GM23248 (cell line): ENCODE data around the gene SPAG17. TPM values are rescaled to one million over a fixed set of nuclear protein-coding genes. Genes with fewer than 3 reads are reported as not detected.
A peak's percentile ranks its signal among the peaks of the same experiment; 100 is the strongest.

Source experiments
- DNase-seq: peaks from one replicate; pipeline ENCODE4 v3.0.0-alpha.2; 2015
- H2AFZ ChIP-seq: fragments of 200-600 bp; sonication (generic); 2 replicates; pipeline ENCODE4 v1.6.1; 2016; ENCODE audit warnings: antibody characterized with exemption
- H3F3A ChIP-seq: fragments of 200-600 bp; sonication (generic); 2 replicates; pipeline ENCODE4 v1.6.1; 2016; ENCODE audit warnings: mild to moderate bottlenecking, antibody characterized with exemption, mixed run types; ENCODE audit not compliant: insufficient read depth
- H3K27ac ChIP-seq: fragments of 200-600 bp; sonication (generic); 2 replicates; pipeline ENCODE4 v1.5.1; 2016; ENCODE audit warnings: mild to moderate bottlenecking
- H3K27me3 ChIP-seq: fragments of 200-600 bp; sonication (generic); replicated peaks from 2 replicates; pipeline ENCODE4 v1.6.1; 2016; ENCODE audit warnings: mild to moderate bottlenecking; ENCODE audit not compliant: insufficient read depth
- H3K36me3 ChIP-seq: fragments of 200-600 bp; sonication (generic); 2 replicates; pipeline ENCODE4 v1.6.1; 2016; ENCODE audit warnings: low read depth, mild to moderate bottlenecking
- H3K4me1 ChIP-seq: fragments of 200-600 bp; sonication (generic); 2 replicates; pipeline ENCODE4 v1.6.1; 2016; ENCODE audit warnings: mild to moderate bottlenecking; ENCODE audit not compliant: insufficient read depth
- H3K4me2 ChIP-seq: fragments of 200-600 bp; sonication (generic); one replicate; pipeline ENCODE4 v1.6.1; 2016; ENCODE audit warnings: mild to moderate bottlenecking; ENCODE audit not compliant: unreplicated experiment
- H3K4me3 ChIP-seq: fragments of 200-600 bp; sonication (generic); 2 replicates; pipeline ENCODE4 v1.5.1; 2016; ENCODE audit warnings: mild to moderate bottlenecking
- H3K79me2 ChIP-seq: fragments of 200-600 bp; sonication (generic); 2 replicates; pipeline ENCODE4 v1.6.1; 2016; ENCODE audit warnings: mild to moderate bottlenecking; ENCODE audit not compliant: insufficient read depth
- H3K9ac ChIP-seq: fragments of 200-600 bp; sonication (generic); 2 replicates; pipeline ENCODE4 v1.6.1; 2016; ENCODE audit warnings: mild to moderate bottlenecking
- H3K9me2 ChIP-seq: fragments of 200-600 bp; sonication (generic); 2 replicates; pipeline ENCODE4 v1.6.1; 2016; ENCODE audit warnings: mixed run types, mild to moderate bottlenecking, moderate library complexity; ENCODE audit not compliant: insufficient read depth
- H3K9me3 ChIP-seq: fragments of 200-600 bp; sonication (generic); one replicate; pipeline ENCODE4 v1.6.1; 2017; ENCODE audit warnings: low read depth
- H4K20me1 ChIP-seq: fragments of 200-600 bp; sonication (generic); 2 replicates; pipeline ENCODE4 v1.6.0; 2016; ENCODE audit not compliant: insufficient read depth
- EZH2 ChIP-seq: fragments of 200-600 bp; sonication (generic); IDR thresholded peaks from 2 replicates; pipeline ENCODE4 v1.6.1; 2018; ENCODE audit warnings: antibody characterized with exemption, mild to moderate bottlenecking; ENCODE audit not compliant: insufficient read depth, poor library complexity, severe bottlenecking
- EZH2phosphoT487 ChIP-seq: fragments of 200-600 bp; sonication (generic); IDR thresholded peaks from 2 replicates; pipeline ENCODE4 v1.6.1; 2018; ENCODE audit warnings: antibody characterized with exemption, moderate library complexity, mild to moderate bottlenecking, low read depth; ENCODE audit not compliant: insufficient read depth
- whole genome bisulfite sequencing, 2 experiments: methylation state at CpG; one replicate each; pipeline ENCODE4 v1.1.6; 2015 to 2017; ENCODE audit warnings: low lambda C conversion rate in 2 of 2, low coverage in 1 of 2; ENCODE audit errors: missing lambda C conversion rate in 2 of 2; 5-methylcytosine and 5-hydroxymethylcytosine counted together
- in situ Hi-C: fragments of 300-500 bp; cut with MboI; formaldehyde crosslinking; loops from 2 replicates; pipeline ENCODE4 v1.15.0; 2020
- polyA plus RNA-seq: library from polyadenylated mRNA; unstranded; fragments of >200 nt; fragmentation: Nextera tagmentation; extraction: Ambion mirVana; gene quantifications from 2 replicates; pipeline ENCODE4 v1.2.1, GENCODE V29; 2016
- total RNA-seq: library from RNA; depleted of rRNA; stranded (reverse); fragments of >200 nt; shearing (Covaris generic); gene quantifications from 2 replicates; pipeline ENCODE4 v1.2.3, GENCODE V29; 2014

SPAG17 gene
- total and polyA plus RNA-seq, 2 experiments from 2014 or later: 0.15 TPM; not detected in 1

- Histone ChIP-seq H3K27ac (peak overlapping the region; percentile 59), H3K4me3 (peak overlapping the region; percentile 97), H3K9me3 (no peaks in the 10 kb centered on the region), H3K4me1 (peaks cover 32% of the 10 kb centered on the region), H4K20me1 (peaks cover 3% of the 10 kb centered on the region; the same call in 1 of the 2 replicates), H3K27me3 (no peaks in the 10 kb centered on the region), H3K9ac (peak overlapping the region; percentile 83), H3F3A (peaks cover 10% of the 10 kb centered on the region), H3K9me2 (no peaks in the 10 kb centered on the region), H2AFZ (peak overlapping the region; percentile 95), H3K79me2 (peaks cover 86% of the 10 kb centered on the region), H3K4me2 (peak overlapping the region; percentile 88), H3K36me3 (peaks cover 6% of the 10 kb centered on the region; the same call in 1 of the 2 replicates)
- peak; percentile 41 for DNase-seq
- TF ChIP-seq EZH2phosphoT487: no peak
- TF ChIP-seq EZH2: no peak
- 2 to 5% methylated on average over 6 of the region's 6 CpGs for WGBS, 2 experiments
- in situ Hi-C loops: no loop called here
Measured at GRCh38 chr1:117930484-117930883, 254.5 kb downstream of the SPAG17 start.

DNA sequence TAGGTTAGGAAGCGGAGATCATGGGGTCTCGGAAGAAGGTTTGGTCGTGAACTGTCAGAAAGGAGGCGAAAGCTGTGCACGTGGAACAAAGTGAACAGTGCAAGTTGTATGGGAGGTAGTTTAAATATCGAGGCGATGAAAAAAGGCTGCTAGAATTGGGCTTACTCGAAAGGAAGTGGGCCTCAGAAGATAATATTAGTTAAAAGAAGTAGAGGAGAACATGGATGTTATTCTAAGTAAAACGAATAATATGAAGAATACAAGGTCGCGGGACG lies 254.9 kb downstream of the SPAG17 start:
- H3K9ac ChIP-seq: peak overlapping the region; percentile 83
- H3K79me2 ChIP-seq: peaks cover 90% of the 10 kb centered on the region
- H4K20me1 ChIP-seq: peaks cover 3% of the 10 kb centered on the region; the same call in 1 of the 2 replicates
- no peak for TF ChIP-seq EZH2
- no peak for TF ChIP-seq EZH2phosphoT487
- H3K9me3 ChIP-seq: no peaks in the 10 kb centered on the region
- peak overlapping the region; percentile 97 for H3K4me3 ChIP-seq
- in situ Hi-C loops: no loop called here
- H3K27me3 ChIP-seq: no peaks in the 10 kb centered on the region
- H2AFZ ChIP-seq: peak overlapping the region; percentile 95
- H3K4me1 ChIP-seq: peaks cover 32% of the 10 kb centered on the region
- peaks cover 10% of the 10 kb centered on the region for H3F3A ChIP-seq
- H3K4me2 ChIP-seq: peak overlapping the region; percentile 88
- no peak for DNase-seq
- peak overlapping the region; percentile 59 for H3K27ac ChIP-seq
- 1% methylated on average over 12 of the region's 12 CpGs for WGBS, 2 experiments
- no peaks in the 10 kb centered on the region for H3K9me2 ChIP-seq
- H3K36me3 ChIP-seq: 0 out of 2 replicates have a peak, but pooled peaks cover 3% of the 10 kb centered on the region

GRCh38 chr1:117929343-117930172 lies 255.5 kb downstream of the SPAG17 start, which contains the start of the genes GDAP2 and WDR3:
GDAP2 (minus strand) TSS chr1:117929621; CDS start chr1:117920357, 9,264 bp downstream.
WDR3 (plus strand) TSS chr1:117929739; CDS start chr1:117933320, 3,581 bp downstream.
- H3K4me3 ChIP-seq: peak within 1 kb of the TSS; percentile 97
- peaks cover 3% of the 10 kb centered on the region; the same call in 1 of the 2 replicates for H4K20me1 ChIP-seq
- TF ChIP-seq EZH2 (no peak), EZH2phosphoT487 (no peak)
- peak within 1 kb of the TSS; percentile 97 for H3K4me2 ChIP-seq
- H3K79me2 ChIP-seq: peaks cover 92% of the 10 kb centered on the region
- DNase-seq: peak; percentile 99
- H3K9ac ChIP-seq: peak within 1 kb of the TSS; percentile 83
- WGBS, 2 experiments: 1% methylated on average over 47 to 63 of the region's 64 CpGs
- peaks cover 10% of the 10 kb centered on the region for H3F3A ChIP-seq
- peak within 1 kb of the TSS; percentile 59 for H3K27ac ChIP-seq
- in situ Hi-C loops: no loop called here
- H3K36me3 ChIP-seq: no peaks in the 10 kb centered on the region
- no peaks in the 10 kb centered on the region for H3K9me3 ChIP-seq
- no peaks in the 10 kb centered on the region for H3K27me3 ChIP-seq
- H3K4me1 ChIP-seq: peaks cover 32% of the 10 kb centered on the region
- peak within 1 kb of the TSS; percentile 95 for H2AFZ ChIP-seq
- no peaks in the 10 kb centered on the region for H3K9me2 ChIP-seq

DNA sequence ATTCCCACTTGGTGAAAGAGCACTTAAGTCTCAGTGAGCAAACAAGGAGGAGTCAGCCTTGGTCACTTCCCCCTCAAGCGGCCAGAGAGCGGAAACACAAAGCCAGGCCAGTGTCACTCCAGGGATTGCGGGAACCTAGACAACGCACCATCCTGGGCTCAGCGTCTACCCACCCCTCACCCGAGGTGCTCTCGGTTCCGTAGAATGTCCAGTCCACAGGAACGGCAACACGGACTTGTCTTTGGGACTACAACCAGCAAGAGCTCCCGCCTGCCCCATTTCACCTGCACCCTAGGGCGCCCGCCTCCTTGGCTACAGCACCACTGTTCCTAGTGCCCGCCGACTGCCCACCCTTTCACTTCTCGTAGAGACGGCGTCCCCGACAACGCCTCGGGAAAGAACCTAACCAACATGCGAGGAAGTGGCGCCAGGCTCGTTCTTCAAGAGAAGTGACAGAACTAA lies 256.1 kb downstream of the SPAG17 start:
- peaks cover 10% of the 10 kb centered on the region for H3F3A ChIP-seq
- H3K9me3 ChIP-seq: no peaks in the 10 kb centered on the region
- H3K9ac ChIP-seq: peak overlapping the region; percentile 83
- no peaks in the 10 kb centered on the region for H3K27me3 ChIP-seq
- WGBS, 2 experiments: 0 to 1% methylated on average over 23 of the region's 24 CpGs
- H2AFZ ChIP-seq: peak overlapping the region; percentile 95
- DNase-seq: peak; percentile 82
- no peak for TF ChIP-seq EZH2
- TF ChIP-seq EZH2phosphoT487: no peak
- peaks cover 32% of the 10 kb centered on the region for H3K4me1 ChIP-seq
- no peaks in the 10 kb centered on the region for H3K36me3 ChIP-seq
- peak overlapping the region; percentile 97 for H3K4me3 ChIP-seq
- in situ Hi-C loops: no loop called here
- peak overlapping the region; percentile 97 for H3K4me2 ChIP-seq
- peaks cover 3% of the 10 kb centered on the region; the same call in 1 of the 2 replicates for H4K20me1 ChIP-seq
- H3K27ac ChIP-seq: peak overlapping the region; percentile 59
- H3K79me2 ChIP-seq: peaks cover 92% of the 10 kb centered on the region
- H3K9me2 ChIP-seq: no peaks in the 10 kb centered on the region
